A549 (cell line): ENCODE results near the gene MCAT. TPM values are rescaled to one million over a fixed set of nuclear protein-coding genes. Genes with fewer than 3 reads are reported as not detected.
"Not testable (repeated sequence)": the region's sequence is repeated elsewhere in the genome, so short reads cannot be mapped to it uniquely, and the experiment has no call there.

ENCODE experiments used
- ATAC-seq, 2 experiments: fragments of 200-7000 bp in 1 of 2; fragments of >200 bp in 1 of 2; cut with Nextera tagmentation in 1 of 2; cut with Tn5 transposase in 1 of 2; 3 replicates each; pipeline versions ENCODE4 v1.8.0 to v1.9.1; 2018 to 2020; ENCODE audit warnings: mild to moderate bottlenecking in 1 of 2, moderate library complexity in 1 of 2
- CTCF ChIA-PET: fragments of 300-600 bp; sonication (Branson Sonifier 250); formaldehyde crosslinking; extraction: SDS; loops from one replicate; lab custom pipeline; 2021; ENCODE audit warnings: antibody characterized with exemption, inconsistent platforms; lab: Yijun Ruan, JAX
- POLR2A ChIA-PET: fragments of 350-600 bp; formaldehyde crosslinking; extraction: SDS; loops from one replicate; lab custom pipeline; 2021; ENCODE audit warnings: antibody characterized with exemption, inconsistent platforms; lab: Yijun Ruan, JAX
- DNase-seq, 2 experiments: peaks; one replicate each; pipeline versions ENCODE4 v3.0.0 to v3.0.0-alpha.2; 2011 to 2016; ENCODE audit warnings: low read depth in 1 of 2, low spot score in 1 of 2
- FAIRE-seq: peaks from 2 replicates; lab custom pipeline; 2011; peaks lifted over from hg19 to GRCh38; lab: Jason Lieb, UNC
- H3K27ac ChIP-seq, 2 experiments: fragments of >200 bp; sonication (Bioruptor Twin); formaldehyde crosslinking; 3 replicates each; pipeline ENCODE4 v1.5.1; 2016 to 2017
- H3K4me1 ChIP-seq: fragments of >200 bp; sonication (Bioruptor Twin); formaldehyde crosslinking; 3 replicates; pipeline ENCODE4 v1.6.1; 2016
- H3K4me2 ChIP-seq: fragments of >200 bp; sonication (Bioruptor Twin); formaldehyde crosslinking; 3 replicates; pipeline ENCODE4 v1.6.1; 2016
- H3K4me3 ChIP-seq: fragments of >200 bp; sonication (Bioruptor Twin); formaldehyde crosslinking; 3 replicates; pipeline ENCODE4 v1.5.1; 2016
- H3K9me3 ChIP-seq: fragments of >200 bp; sonication (Bioruptor Twin); formaldehyde crosslinking; 3 replicates; pipeline ENCODE4 v1.6.1; 2016
- ATOH8 ChIP-seq: fragments of 250-450 bp; sonication (Bioruptor Pico); IDR thresholded peaks from 2 replicates; pipeline ENCODE4 v1.5.0; 2020; ENCODE audit warnings: low read depth, mild to moderate bottlenecking, moderate library complexity
- BHLHE40 ChIP-seq: IDR thresholded peaks from 2 replicates; pipeline ENCODE4 v1.6.1; 2012; ENCODE audit warnings: low read depth, low read length, inconsistent platforms
- CBX8 ChIP-seq: fragments of 200-600 bp; sonication (generic); IDR thresholded peaks from 2 replicates; pipeline ENCODE4 v1.6.1; 2016
- CHD4 ChIP-seq: fragments of 200-600 bp; sonication (generic); IDR thresholded peaks from 2 replicates; pipeline ENCODE4 v1.6.1; 2016; ENCODE audit warnings: antibody characterized with exemption, mild to moderate bottlenecking, borderline replicate concordance
- ESRRA ChIP-seq: fragments of 150-350 bp; IDR thresholded peaks from 2 replicates; pipeline ENCODE4 v1.6.1; 2014; ENCODE audit warnings: mild to moderate bottlenecking, low read length, borderline replicate concordance
- GATA3 ChIP-seq: IDR thresholded peaks from 2 replicates; pipeline ENCODE4 v1.6.1; 2012; ENCODE audit warnings: borderline replicate concordance
- HOXB13 ChIP-seq: fragments of 250-450 bp; sonication (Bioruptor Pico); IDR thresholded peaks from 2 replicates; pipeline ENCODE4 v1.5.0; 2020; ENCODE audit warnings: low read depth, mild to moderate bottlenecking, moderate library complexity
- HOXB5 ChIP-seq: fragments of 250-450 bp; sonication (Bioruptor Pico); IDR thresholded peaks from 2 replicates; pipeline ENCODE4 v1.5.0; 2020; ENCODE audit warnings: mild to moderate bottlenecking, moderate library complexity
- KDM1A ChIP-seq: fragments of 200-600 bp; sonication (generic); IDR thresholded peaks from 2 replicates; pipeline ENCODE4 v1.6.1; 2016; ENCODE audit warnings: low read depth, mild to moderate bottlenecking
- MAZ ChIP-seq: fragments of 150-350 bp; IDR thresholded peaks from 2 replicates; pipeline ENCODE4 v1.6.1; 2014; ENCODE audit warnings: antibody characterized with exemption, low read depth, low read length, borderline replicate concordance
- PHF8 ChIP-seq: fragments of 200-600 bp; sonication (generic); IDR thresholded peaks from 2 replicates; pipeline ENCODE4 v1.6.1; 2016; ENCODE audit warnings: low read depth, mild to moderate bottlenecking, antibody characterized with exemption, moderate library complexity, borderline replicate concordance
- RAD21 ChIP-seq, 2 experiments: fragments of >200 bp in 1 of 2; sonication (Bioruptor Twin) in 1 of 2; formaldehyde crosslinking in 1 of 2; IDR thresholded peaks in 1 of 2; conservative IDR thresholded peaks in 1 of 2; 2 replicates in 1 of 2; 3 replicates in 1 of 2; pipeline ENCODE4 v1.6.1; 2012 to 2018; ENCODE audit warnings: inconsistent platforms in 1 of 2
- RARB ChIP-seq: fragments of 250-450 bp; sonication (Bioruptor Pico); IDR thresholded peaks from 2 replicates; pipeline ENCODE4 v1.8.0; 2021; ENCODE audit warnings: mild to moderate bottlenecking, moderate library complexity
- RNF2 ChIP-seq: fragments of 200-600 bp; sonication (generic); IDR thresholded peaks from 2 replicates; pipeline ENCODE4 v1.6.1; 2016; ENCODE audit warnings: low read depth, mild to moderate bottlenecking, antibody characterized with exemption, moderate library complexity, borderline replicate concordance
- SMC3 ChIP-seq: fragments of >200 bp; sonication (Bioruptor Twin); formaldehyde crosslinking; IDR thresholded peaks from 3 replicates; pipeline ENCODE4 v1.6.1; 2018; ENCODE audit warnings: inconsistent platforms
- SREBF2 ChIP-seq: fragments of 450-650 bp; IDR thresholded peaks from 2 replicates; pipeline ENCODE4 v1.6.1; 2014; ENCODE audit warnings: mild to moderate bottlenecking, moderate library complexity
- TP53 ChIP-seq: fragments of 250-450 bp; sonication (Bioruptor Pico); IDR thresholded peaks from 2 replicates; pipeline ENCODE4 v1.5.0; 2021; ENCODE audit warnings: mild to moderate bottlenecking, moderate library complexity
- ZNF302 ChIP-seq: fragments of 250-450 bp; sonication (Bioruptor Pico); IDR thresholded peaks from 2 replicates; pipeline ENCODE4 v1.9.0; 2021; ENCODE audit warnings: inconsistent platforms, mild to moderate bottlenecking, moderate library complexity
- ZSCAN20 ChIP-seq: fragments of 250-450 bp; sonication (Bioruptor Pico); IDR thresholded peaks from 2 replicates; pipeline ENCODE4 v1.8.0; 2022; ENCODE audit warnings: mild to moderate bottlenecking, moderate library complexity
- WGBS: methylation state at CpG from one replicate; pipeline ENCODE4 v1.1.6; 2017; ENCODE audit errors: missing lambda C conversion rate; 5-methylcytosine and 5-hydroxymethylcytosine counted together
- polyA plus RNA-seq, 4 experiments: library from polyadenylated mRNA; depleted of rRNA in 3 of 4; stranded (reverse); fragments of >200 nt; fragmentation: RNase III in 1 of 4; extraction: RNeasy Plus Mini Kit Qiagen cat#74134 plus additional on column Dnase treatment in 1 of 4; gene quantifications; 2 replicates in 3 of 4; 3 replicates in 1 of 4; pipeline ENCODE4 v1.2.3, GENCODE V29; 2011 to 2017
- TF ChIP-seq, protein P1 (sequence below): fragments of 150-350 bp; IDR thresholded peaks from 2 replicates; pipeline ENCODE4 v1.6.1; 2014; ENCODE audit warnings: low read depth, mild to moderate bottlenecking, low read length
- TF ChIP-seq, protein P2 (sequence below): fragments of >200 bp; sonication (Bioruptor Twin); formaldehyde crosslinking; IDR thresholded peaks from 3 replicates; pipeline ENCODE4 v1.5.1; 2016
- TF ChIP-seq, protein P3 (sequence below): fragments of 450-650 bp; IDR thresholded peaks from 2 replicates; pipeline ENCODE4 v1.6.1; 2014; ENCODE audit warnings: antibody characterized with exemption

The MCAT gene
- polyA plus RNA-seq, 2 of the 4 experiments (the other 2 are of a cell fraction), result 11.8 to 15.5 TPM

- ATAC-seq, H3K4me1 ChIP-seq, H3K27ac ChIP-seq, FAIRE-seq, H3K4me3 ChIP-seq, H3K4me2 ChIP-seq, DNase-seq, H3K9me3 ChIP-seq: not testable (repeated sequence)
- CTCF ChIA-PET, result interaction anchor here (0.5 kb wide), 1 partner anchor 507 kb away, joined by 4 read pairs; no protein-coding TSS in a partner anchor
- POLR2A ChIA-PET, result interaction anchor here (0.6 kb wide), 1 partner anchor 20 kb away, joined by 3 read pairs; no protein-coding TSS in a partner anchor
- WGBS, result 88% methylated on average over 8 of the region's 8 CpGs
Observed at GRCh38 chr22:43145371-43145770, 2.2 kb upstream of the MCAT start.

GRCh38 chr22:43144949-43145348, 1.8 kb upstream of the MCAT start:
- Histone ChIP-seq H3K27ac (no peak overlapping the region), H3K4me3 (no peak overlapping the region), H3K4me2 (no peak overlapping the region), H3K4me1 (peaks cover 6% of the 10 kb centered on the region; the same call in 2 of the 3 replicates), H3K9me3 (no peaks in the 10 kb centered on the region)
- TF ChIP-seq ESRRA, result no peak
- TF ChIP-seq TP53 (CRISPR knock-in tag), result no peak
- no peak for TF ChIP-seq PHF8
- TF ChIP-seq KDM1A, result no peak
- no peak for TF ChIP-seq CHD4
- TF ChIP-seq GATA3, result no peak
- TF ChIP-seq, protein P1, sequence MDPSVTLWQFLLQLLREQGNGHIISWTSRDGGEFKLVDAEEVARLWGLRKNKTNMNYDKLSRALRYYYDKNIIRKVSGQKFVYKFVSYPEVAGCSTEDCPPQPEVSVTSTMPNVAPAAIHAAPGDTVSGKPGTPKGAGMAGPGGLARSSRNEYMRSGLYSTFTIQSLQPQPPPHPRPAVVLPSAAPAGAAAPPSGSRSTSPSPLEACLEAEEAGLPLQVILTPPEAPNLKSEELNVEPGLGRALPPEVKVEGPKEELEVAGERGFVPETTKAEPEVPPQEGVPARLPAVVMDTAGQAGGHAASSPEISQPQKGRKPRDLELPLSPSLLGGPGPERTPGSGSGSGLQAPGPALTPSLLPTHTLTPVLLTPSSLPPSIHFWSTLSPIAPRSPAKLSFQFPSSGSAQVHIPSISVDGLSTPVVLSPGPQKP, result no peak
- TF ChIP-seq HOXB13 (CRISPR knock-in tag), result no peak
- TF ChIP-seq ZSCAN20 (CRISPR knock-in tag), result no peak
- no peak for TF ChIP-seq BHLHE40
- TF ChIP-seq HOXB5, result no peak
- no peak for TF ChIP-seq ZNF302 (CRISPR knock-in tag)
- DNase-seq (no peak), FAIRE-seq (no peak), ATAC-seq (no peak)
- POLR2A ChIA-PET, result no interaction called here
- WGBS, result 77% methylated on average over 3 of the region's 3 CpGs
- CTCF ChIA-PET, result no interaction called here

DNA sequence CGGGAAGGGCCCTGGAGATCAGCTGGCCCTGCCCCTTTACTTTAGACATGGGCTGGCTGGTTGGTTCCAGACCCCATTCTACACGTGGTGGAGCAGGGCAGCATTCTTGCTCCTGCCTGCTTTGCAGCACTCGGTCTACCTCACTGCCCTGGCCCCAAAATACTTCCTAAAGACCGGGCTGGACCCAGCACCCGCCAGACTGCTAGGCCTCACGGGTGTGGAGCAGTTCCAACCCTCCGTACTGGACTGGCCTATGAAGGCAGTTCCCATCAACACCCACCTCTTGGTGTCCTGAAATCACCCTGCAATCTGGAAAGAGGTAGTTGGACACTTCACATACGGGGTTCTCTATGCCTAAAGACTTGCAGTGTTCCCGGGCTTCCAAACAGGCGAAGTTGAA, 6.4 kb downstream of the MCAT start:
- peaks cover 1% of the 10 kb centered on the region; the same call in 2 of the 3 replicates for H3K4me1 ChIP-seq
- ChIA-PET POLR2A (no interaction called here), CTCF (interaction anchor here (0.6 to 1.9 kb wide), 3 partner anchors 9 to 54 kb away, joined by 3 to 7 read pairs (median 3); no protein-coding TSS in a partner anchor)
- FAIRE-seq (no peak), DNase-seq (no peak), ATAC-seq (no peak)
- H3K4me2 ChIP-seq, result no peak overlapping the region
- H3K27ac ChIP-seq, result no peak overlapping the region
- WGBS, result 82% methylated on average over 7 of the region's 10 CpGs
- H3K4me3 ChIP-seq, result no peak overlapping the region
- TF ChIP-seq ATOH8 (no peak), CBX8 (no peak), TP53 (CRISPR knock-in tag) (no peak), RARB (no peak), RNF2 (no peak)
- no peaks in the 10 kb centered on the region for H3K9me3 ChIP-seq

GRCh38 chr22:43136255-43136654, 6.9 kb downstream of the MCAT start:
- ChIA-PET POLR2A (no interaction called here), CTCF (interaction anchor here (0.6 to 1.9 kb wide), 3 partner anchors 9 to 53 kb away, joined by 3 to 7 read pairs (median 3); no protein-coding TSS in a partner anchor)
- FAIRE-seq (no peak), ATAC-seq (peak; percentile 80 to 94), DNase-seq (peak; percentile 25 to 65)
- Histone ChIP-seq H3K4me3 (no peak overlapping the region), H3K27ac (no peak overlapping the region), H3K4me1 (no peaks in the 10 kb centered on the region), H3K4me2 (no peak overlapping the region), H3K9me3 (no peaks in the 10 kb centered on the region)
- TF ChIP-seq MAZ (no peak), ZNF302 (CRISPR knock-in tag) (no peak), SREBF2 (no peak), SMC3 (peak; percentile 34; the same call in 1 of the 3 replicates), HOXB5 (no peak), RAD21 (conservative IDR thresholded peaks at IDR 0.05 in 1 of 2, IDR thresholded peaks at IDR 0.05 in 1 of 2) (peak; percentile 25 to 38; a peak in 3 of 5 replicates)
- TF ChIP-seq, protein P2, sequence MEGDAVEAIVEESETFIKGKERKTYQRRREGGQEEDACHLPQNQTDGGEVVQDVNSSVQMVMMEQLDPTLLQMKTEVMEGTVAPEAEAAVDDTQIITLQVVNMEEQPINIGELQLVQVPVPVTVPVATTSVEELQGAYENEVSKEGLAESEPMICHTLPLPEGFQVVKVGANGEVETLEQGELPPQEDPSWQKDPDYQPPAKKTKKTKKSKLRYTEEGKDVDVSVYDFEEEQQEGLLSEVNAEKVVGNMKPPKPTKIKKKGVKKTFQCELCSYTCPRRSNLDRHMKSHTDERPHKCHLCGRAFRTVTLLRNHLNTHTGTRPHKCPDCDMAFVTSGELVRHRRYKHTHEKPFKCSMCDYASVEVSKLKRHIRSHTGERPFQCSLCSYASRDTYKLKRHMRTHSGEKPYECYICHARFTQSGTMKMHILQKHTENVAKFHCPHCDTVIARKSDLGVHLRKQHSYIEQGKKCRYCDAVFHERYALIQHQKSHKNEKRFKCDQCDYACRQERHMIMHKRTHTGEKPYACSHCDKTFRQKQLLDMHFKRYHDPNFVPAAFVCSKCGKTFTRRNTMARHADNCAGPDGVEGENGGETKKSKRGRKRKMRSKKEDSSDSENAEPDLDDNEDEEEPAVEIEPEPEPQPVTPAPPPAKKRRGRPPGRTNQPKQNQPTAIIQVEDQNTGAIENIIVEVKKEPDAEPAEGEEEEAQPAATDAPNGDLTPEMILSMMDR, result peak; percentile 47
- TF ChIP-seq, protein P3, sequence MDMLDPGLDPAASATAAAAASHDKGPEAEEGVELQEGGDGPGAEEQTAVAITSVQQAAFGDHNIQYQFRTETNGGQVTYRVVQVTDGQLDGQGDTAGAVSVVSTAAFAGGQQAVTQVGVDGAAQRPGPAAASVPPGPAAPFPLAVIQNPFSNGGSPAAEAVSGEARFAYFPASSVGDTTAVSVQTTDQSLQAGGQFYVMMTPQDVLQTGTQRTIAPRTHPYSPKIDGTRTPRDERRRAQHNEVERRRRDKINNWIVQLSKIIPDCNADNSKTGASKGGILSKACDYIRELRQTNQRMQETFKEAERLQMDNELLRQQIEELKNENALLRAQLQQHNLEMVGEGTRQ, result no peak
- 66% methylated on average over 9 of the region's 9 CpGs for WGBS
